Erythroblast (primary cell): ENCODE data around the gene BTN1A1.

Source experiments
- GATA1 ChIP-seq: IDR thresholded peaks from 2 replicates; pipeline ENCODE4 v1.6.1; 2011; ENCODE audit warnings: low read depth, mild to moderate bottlenecking, control low read depth, low read length, moderate library complexity
- POLR2A ChIP-seq: IDR thresholded peaks from 2 replicates; pipeline ENCODE4 v1.6.1; 2011; ENCODE audit warnings: mild to moderate bottlenecking, low read length

- TF ChIP-seq POLR2A (no peak), GATA1 (no peak)
Measured at GRCh38 chr6:26474439-26474881, 25.6 kb upstream of the BTN1A1 start.
